Stimulated activated CD8-positive, alpha-beta memory T cell treated with anti-CD3 and anti-CD28 coated beads, Interleukin-4, amount 100 ng/mL, for 24 hours (primary cell): ENCODE results near the gene ASB3.
"Not testable (repeated sequence)": the region's sequence is repeated elsewhere in the genome, so short reads cannot be mapped to it uniquely, and the experiment has no call there.

Experiments
- DNase-seq: peaks from one replicate; pipeline ENCODE4 v3.0.0-alpha.2; 2020; ENCODE audit warnings: low read depth

The ASB3 gene

GRCh38 chr2:53786705-53787613 is at the start of gene ASB3, which contains the start of gene ERLEC1:
TSS of gene ASB3 (minus strand) at chr2:53786953. CDS start at chr2:53765572, 21,381 bp downstream.
TSS of gene ERLEC1 (plus strand) at chr2:53787044. CDS start at chr2:53787211, 167 bp downstream.
- peak; percentile 85 for DNase-seq

DNA sequence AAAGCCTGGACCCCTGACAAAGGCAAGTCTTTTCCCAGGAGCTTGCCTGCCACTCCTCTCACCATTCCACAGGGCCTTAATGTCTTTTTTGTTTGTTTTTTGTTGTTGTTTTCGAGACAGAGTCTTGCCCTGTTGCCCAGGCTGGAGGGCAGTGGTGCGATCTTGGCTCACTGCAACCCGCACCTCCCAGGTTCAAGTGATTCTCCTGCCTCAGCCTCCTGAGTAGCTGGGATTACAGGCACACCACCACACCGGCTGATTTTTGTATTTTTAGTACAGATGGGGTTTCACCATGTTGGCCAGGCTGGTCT is 43.2 kb upstream of the ASB3 start:
- DNase-seq = not testable (repeated sequence)

DNA sequence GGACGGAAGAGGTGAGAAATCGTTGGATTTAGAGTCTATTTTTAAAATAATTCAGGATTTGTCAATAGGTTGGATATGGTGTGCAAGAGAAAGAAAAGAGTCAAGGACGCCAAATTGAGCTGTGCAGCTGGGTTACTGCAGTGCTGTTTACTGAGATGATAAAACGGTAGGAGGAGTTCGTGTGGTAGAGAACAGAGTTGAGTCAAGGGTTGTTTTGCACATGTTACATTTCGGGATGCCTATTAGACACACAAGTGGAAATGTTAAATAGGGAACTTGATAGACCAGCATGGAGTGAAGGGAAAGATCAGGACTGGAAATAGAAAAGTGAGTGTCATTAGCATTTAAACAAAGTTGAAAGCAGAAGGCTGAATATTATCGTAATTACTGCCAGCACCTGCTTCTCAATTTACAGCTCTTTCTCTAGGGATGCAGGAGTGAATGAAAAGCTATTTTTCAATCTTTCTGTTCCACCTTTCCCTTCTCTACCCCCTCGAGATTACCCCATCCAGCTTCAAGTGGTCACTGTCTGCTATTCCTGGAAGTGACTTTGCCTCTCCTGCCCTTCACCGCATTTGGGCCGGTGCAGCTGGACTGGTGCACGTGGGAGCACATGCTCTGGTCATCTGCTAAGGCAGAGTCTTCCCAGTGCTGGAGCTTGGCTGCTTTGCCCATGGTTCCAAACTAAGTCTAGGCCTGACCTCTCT is 42.7 kb upstream of the ASB3 start:
- no peak for DNase-seq

- DNase-seq = no peak
Measured at GRCh38 chr2:53828331-53828730, 41.6 kb upstream of the ASB3 start.

DNA sequence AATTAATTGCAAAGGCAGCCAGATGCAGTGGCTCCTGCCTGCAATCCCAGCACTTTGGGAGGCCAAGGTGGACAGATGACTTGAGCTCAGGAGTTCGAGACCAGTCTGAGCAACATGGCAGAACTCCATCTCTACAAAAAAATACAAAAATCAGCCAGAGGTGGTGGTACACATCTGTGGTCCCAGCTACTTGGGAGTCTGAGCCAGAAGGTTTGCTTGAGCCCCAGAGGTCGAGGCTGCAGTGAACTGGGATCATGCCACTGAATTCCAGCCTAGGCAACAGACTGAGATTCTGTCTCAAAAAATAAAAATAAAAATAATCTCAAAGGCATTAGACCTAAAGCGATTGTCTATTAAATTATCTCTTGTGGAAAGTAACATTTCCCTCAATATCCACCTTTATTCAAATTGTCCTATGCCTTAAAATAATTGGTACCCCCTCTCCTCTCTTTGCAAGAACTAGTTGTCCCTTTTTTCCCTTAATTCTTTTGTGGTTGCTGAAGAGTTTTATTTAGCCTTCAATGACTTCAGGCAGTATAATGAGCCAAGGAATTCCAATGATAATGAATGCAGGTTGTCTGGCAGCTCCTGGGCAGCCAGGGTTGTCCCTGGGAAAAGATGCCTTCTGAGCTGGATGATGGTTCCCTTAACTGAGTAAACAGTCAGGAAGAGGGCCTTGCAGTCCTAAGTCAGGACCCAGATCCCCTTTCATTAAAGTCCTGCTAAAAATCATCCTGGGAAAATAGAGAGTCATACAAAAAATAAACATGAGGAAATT is 40.8 kb upstream of the ASB3 start:
- no peak for DNase-seq

- no peak for DNase-seq
Measured at GRCh38 chr2:53826587-53827397, 40.0 kb upstream of the ASB3 start.

DNA sequence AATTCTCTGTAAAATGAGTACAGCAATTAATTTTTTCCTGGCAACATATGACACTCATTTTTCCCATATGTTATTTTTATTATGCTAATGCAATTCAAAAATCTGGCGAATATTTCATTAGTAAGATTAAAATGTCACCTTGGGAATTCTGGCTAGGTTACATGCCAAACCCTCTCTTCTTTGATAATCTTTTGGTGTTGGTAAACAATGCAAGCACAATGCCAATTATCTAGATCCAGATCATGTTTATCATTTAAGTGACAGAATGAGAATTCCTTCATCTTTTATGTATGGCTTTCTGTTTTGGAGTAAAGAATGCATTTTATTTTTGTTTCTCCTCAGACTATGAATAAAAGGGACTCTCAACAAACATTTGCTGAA is 39.3 kb upstream of the ASB3 start:
- DNase-seq = no peak

GRCh38 chr2:53823639-53824038 is 36.9 kb upstream of the ASB3 start:
- DNase-seq = not testable (repeated sequence)

DNA sequence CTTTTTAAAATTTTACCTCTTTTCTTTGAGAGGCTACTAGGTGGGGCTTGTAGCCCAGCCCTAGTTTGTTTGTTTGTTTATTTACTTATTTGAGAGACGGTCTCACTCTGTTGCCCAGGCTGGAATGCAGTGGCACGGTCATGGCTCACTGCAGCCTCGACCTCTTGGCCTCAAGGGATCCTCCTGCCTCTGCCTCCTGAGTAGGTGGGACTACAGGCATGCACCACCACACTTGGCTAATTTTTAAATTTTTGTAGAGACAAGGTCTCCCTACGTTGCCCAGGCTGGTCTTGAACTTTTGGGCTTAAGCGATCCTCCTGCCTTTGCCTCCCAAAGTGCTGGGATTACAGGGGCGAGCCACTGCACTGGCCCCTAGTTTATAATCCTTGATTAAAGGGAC is 35.1 kb upstream of the ASB3 start:
- no peak for DNase-seq

DNA sequence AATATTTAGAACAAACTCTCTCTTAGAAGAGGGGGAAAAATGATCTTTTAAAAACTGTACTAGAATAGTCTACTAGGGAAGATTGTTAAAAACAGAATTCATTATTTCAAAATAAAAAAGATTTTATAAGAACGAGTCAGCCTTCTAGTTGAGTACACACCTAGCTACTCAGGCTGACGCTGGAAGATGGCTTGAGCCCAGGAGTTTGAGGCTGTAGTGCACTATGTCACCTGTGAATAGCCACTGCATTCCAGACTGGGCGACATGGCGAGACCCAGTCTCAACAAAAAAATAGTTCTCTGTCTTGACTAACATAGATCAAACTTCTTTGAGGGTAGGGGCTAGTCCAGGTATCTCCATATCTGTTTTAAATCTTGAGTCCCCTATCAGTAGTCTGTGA is 34.0 kb upstream of the ASB3 start:
- DNase-seq = no peak

DNA sequence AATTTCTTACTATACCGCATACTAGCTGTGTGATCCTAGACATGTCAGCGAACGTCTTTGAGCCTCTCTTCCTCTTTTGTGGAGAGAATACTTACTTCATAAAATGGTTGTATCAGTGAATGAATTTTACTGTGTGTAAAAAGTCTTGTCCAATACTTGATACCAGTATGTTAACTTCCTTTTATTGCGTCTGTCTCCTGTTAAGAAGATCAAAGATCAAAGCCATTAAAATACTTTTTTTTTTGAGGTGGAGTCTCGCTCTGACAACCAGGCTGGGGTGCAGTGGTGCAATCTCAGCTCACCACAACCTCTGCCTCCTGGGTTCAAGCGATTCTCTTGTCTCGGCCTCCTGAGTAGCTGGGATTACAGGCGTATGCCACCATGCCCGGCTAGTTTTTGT is 33.3 kb upstream of the ASB3 start:
- DNase-seq = no peak

DNA sequence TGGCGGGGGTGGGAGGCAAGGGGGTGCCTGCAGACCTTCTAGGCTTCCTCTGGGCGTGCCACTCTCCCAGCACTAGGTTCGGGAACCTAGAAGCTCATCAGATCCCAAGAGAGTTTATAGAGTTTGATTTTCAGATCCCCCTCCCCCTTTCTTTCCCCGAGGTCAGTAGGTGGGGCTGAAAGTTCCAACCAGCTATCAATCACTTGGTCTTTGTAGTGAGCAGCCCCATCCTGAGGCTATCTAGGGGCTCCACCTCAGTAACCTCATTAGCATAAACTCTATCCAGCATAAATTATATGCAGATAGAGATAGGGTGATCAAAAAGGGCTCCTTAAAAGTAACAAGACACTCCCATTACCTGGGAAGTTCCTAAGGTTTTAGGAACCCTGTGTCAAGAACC is 32.9 kb upstream of the ASB3 start:
- no peak for DNase-seq

GRCh38 chr2:53818854-53819435 is 32.2 kb upstream of the ASB3 start:
- DNase-seq = no peak

- DNase-seq = no peak
Measured at GRCh38 chr2:53813151-53813550, 26.4 kb upstream of the ASB3 start.

- no peak for DNase-seq
Measured at GRCh38 chr2:53811601-53812000, 24.8 kb upstream of the ASB3 start.

GRCh38 chr2:53802617-53803151 is 15.9 kb upstream of the ASB3 start:
- DNase-seq = no peak

GRCh38 chr2:53801547-53801946 is 14.8 kb upstream of the ASB3 start:
- no peak for DNase-seq

GRCh38 chr2:53793821-53794220 is 7.1 kb upstream of the ASB3 start:
- DNase-seq = no peak

- no peak for DNase-seq
Measured at GRCh38 chr2:53793261-53793660, 6.5 kb upstream of the ASB3 start.

DNA sequence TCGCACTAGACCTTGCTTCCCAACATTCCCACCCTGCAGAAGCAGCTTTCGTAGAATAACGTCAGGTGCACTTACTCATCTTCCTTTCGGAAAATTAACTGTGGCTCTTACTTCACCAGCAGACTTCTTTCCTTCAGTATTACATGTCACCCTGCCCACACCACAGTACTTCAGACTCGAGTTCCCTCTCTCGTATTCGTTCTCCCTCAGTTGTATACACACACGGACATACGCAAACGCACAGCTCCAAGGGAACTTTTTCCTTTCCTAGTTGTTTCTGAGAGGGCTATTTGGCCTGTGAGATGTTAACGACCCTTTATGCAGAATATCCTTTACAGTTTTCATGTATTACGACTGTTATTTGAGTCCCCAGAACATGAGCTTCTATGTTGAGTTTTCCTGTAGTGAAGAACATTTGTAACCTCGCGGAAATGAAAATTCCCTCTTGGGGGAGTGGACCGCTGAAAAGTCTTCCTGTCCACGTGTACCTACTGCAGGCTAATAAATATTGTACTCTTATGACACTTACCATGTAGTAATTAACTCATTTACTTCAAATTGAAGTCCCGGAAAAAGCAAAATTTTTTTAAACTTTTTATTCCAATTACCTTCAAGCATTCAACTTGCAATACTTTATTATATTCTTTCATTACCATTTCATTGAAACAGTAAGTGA is 999 bp upstream of the ASB3 start:
- no peak for DNase-seq

DNA sequence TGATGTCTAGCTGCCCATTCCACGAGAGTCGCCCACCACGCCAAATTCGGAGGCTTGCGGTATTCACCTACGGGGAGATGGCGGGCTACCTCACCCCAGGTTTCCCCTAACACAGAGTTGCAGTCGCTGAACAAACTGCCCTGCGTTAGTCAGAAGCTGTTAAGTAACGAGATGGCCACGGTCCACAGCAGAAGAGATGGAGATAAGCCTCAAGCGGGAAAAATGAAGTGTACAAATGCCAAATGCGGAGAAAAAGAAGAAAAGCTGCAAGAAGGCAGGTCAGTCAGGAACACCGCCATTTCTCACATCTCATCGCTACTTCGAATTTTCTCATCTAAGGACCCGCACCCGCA is 425 bp downstream of the ASB3 start:
- peak; percentile 4 for DNase-seq
